HG03565 (cell line): Measurements from ENCODE around the gene POMGNT2.
"Not testable (repeated sequence)": the region's sequence is repeated elsewhere in the genome, so short reads cannot be mapped to it uniquely, and the experiment has no call there.

Experiments
- ATAC-seq: cut with Tn5 transposase; IDR thresholded peaks from one replicate; pipeline ENCODE4 v1.9.1; 2021; ENCODE audit warnings: mild to moderate bottlenecking, moderate library complexity; ENCODE audit not compliant: unreplicated experiment

POMGNT2 gene

GRCh38 chr3:43077261-43077660, 28.6 kb downstream of the POMGNT2 start:
- no peak for ATAC-seq

- no peak for ATAC-seq
Observed at GRCh38 chr3:43076857-43077256, 29.0 kb downstream of the POMGNT2 start.

GRCh38 chr3:43075904-43076661, 29.8 kb downstream of the POMGNT2 start:
- ATAC-seq = no peak

- ATAC-seq = no peak
Observed at GRCh38 chr3:43074901-43075689, 30.8 kb downstream of the POMGNT2 start.

GRCh38 chr3:43074482-43074881, 31.4 kb downstream of the POMGNT2 start:
- no peak for ATAC-seq

GRCh38 chr3:43073836-43074220, 32.1 kb downstream of the POMGNT2 start:
- no peak for ATAC-seq

- no peak for ATAC-seq
Observed at GRCh38 chr3:43073116-43073835, 32.6 kb downstream of the POMGNT2 start.

- no peak for ATAC-seq
Observed at GRCh38 chr3:43072361-43072760, 33.5 kb downstream of the POMGNT2 start.

GRCh38 chr3:43071313-43071893, 34.5 kb downstream of the POMGNT2 start:
- ATAC-seq = no peak

- ATAC-seq = not testable (repeated sequence)
Observed at GRCh38 chr3:43070670-43071069, 35.2 kb downstream of the POMGNT2 start.

- no peak for ATAC-seq
Observed at GRCh38 chr3:43063114-43063513, 42.8 kb downstream of the POMGNT2 start.

- no peak for ATAC-seq
Observed at GRCh38 chr3:43062564-43063040, 43.3 kb downstream of the POMGNT2 start.

- ATAC-seq = no peak
Observed at GRCh38 chr3:43062040-43062563, 43.8 kb downstream of the POMGNT2 start.

GRCh38 chr3:43061101-43061895, 44.6 kb downstream of the POMGNT2 start:
- no peak for ATAC-seq

- no peak for ATAC-seq
Observed at GRCh38 chr3:43059456-43059855, 46.4 kb downstream of the POMGNT2 start.

- ATAC-seq = no peak
Observed at GRCh38 chr3:43055806-43056770, 49.8 kb downstream of the POMGNT2 start.

GRCh38 chr3:43055393-43055792, 50.5 kb downstream of the POMGNT2 start:
- no peak for ATAC-seq

- ATAC-seq = no peak
Observed at GRCh38 chr3:43054754-43055153, 51.1 kb downstream of the POMGNT2 start.

- no peak for ATAC-seq
Observed at GRCh38 chr3:43053291-43053690, 52.6 kb downstream of the POMGNT2 start.
